HCEC 1CT (cell line): ENCODE measurements around the gene PGK1.
"Not testable (repeated sequence)": the region's sequence is repeated elsewhere in the genome, so short reads cannot be mapped to it uniquely, and the experiment has no call there.

Experiments
- DNase-seq: peaks from one replicate; pipeline ENCODE4 v3.0.0-alpha.2; 2017

PGK1 gene

GRCh38 chrX:78103623-78104446 is at the start of gene PGK1:
Gene PGK1 (plus strand): TSS chrX:78104248. CDS start chrX:78104341, 93 bp downstream.
- peak; percentile 93 for DNase-seq

- DNase-seq: no peak
These were observed 40.4 kb upstream of the PGK1 start for GRCh38 chrX:78063687-78064086.

GRCh38 chrX:78064152-78064551 is 39.9 kb upstream of the PGK1 start:
- DNase-seq: no peak

- peak; percentile 71 for DNase-seq
These were observed 39.1 kb upstream of the PGK1 start for GRCh38 chrX:78064698-78065601.

GRCh38 chrX:78066110-78066509 is 37.9 kb upstream of the PGK1 start:
- DNase-seq: no peak

GRCh38 chrX:78071331-78071730 is 32.7 kb upstream of the PGK1 start:
- DNase-seq: no peak

GRCh38 chrX:78073147-78074077 is 30.6 kb upstream of the PGK1 start:
- DNase-seq: not testable (repeated sequence)

GRCh38 chrX:78074088-78074487 is 30.0 kb upstream of the PGK1 start:
- no peak for DNase-seq

GRCh38 chrX:78075787-78076389 is 28.2 kb upstream of the PGK1 start:
- DNase-seq: no peak

GRCh38 chrX:78081413-78081812 is 22.6 kb upstream of the PGK1 start:
- not testable (repeated sequence) for DNase-seq

- peak; percentile 18 for DNase-seq
These were observed 11.8 kb upstream of the PGK1 start for GRCh38 chrX:78092296-78092695.

GRCh38 chrX:78098108-78098507 is 5.9 kb upstream of the PGK1 start:
- no peak for DNase-seq

GRCh38 chrX:78102091-78102490 is 2.0 kb upstream of the PGK1 start:
- no peak for DNase-seq

- no peak for DNase-seq
These were observed 936 bp upstream of the PGK1 start for GRCh38 chrX:78103001-78103622.

- peak; percentile 31 for DNase-seq
These were observed 564 bp downstream of the PGK1 start for GRCh38 chrX:78104447-78105176.

GRCh38 chrX:78105944-78106650 is 2.0 kb downstream of the PGK1 start:
- no peak for DNase-seq

GRCh38 chrX:78106651-78106986 is 2.6 kb downstream of the PGK1 start:
- no peak for DNase-seq

GRCh38 chrX:78109458-78109857 is 5.4 kb downstream of the PGK1 start:
- DNase-seq: no peak

GRCh38 chrX:78111140-78111931 is 7.3 kb downstream of the PGK1 start:
- DNase-seq: no peak

- DNase-seq: no peak
These were observed 12.3 kb downstream of the PGK1 start for GRCh38 chrX:78116365-78116764.
